Measurements from ENCODE around the gene SHFL.
A peak's percentile ranks its signal among the peaks of the same experiment; 100 is the strongest.

The SHFL gene

DNA sequence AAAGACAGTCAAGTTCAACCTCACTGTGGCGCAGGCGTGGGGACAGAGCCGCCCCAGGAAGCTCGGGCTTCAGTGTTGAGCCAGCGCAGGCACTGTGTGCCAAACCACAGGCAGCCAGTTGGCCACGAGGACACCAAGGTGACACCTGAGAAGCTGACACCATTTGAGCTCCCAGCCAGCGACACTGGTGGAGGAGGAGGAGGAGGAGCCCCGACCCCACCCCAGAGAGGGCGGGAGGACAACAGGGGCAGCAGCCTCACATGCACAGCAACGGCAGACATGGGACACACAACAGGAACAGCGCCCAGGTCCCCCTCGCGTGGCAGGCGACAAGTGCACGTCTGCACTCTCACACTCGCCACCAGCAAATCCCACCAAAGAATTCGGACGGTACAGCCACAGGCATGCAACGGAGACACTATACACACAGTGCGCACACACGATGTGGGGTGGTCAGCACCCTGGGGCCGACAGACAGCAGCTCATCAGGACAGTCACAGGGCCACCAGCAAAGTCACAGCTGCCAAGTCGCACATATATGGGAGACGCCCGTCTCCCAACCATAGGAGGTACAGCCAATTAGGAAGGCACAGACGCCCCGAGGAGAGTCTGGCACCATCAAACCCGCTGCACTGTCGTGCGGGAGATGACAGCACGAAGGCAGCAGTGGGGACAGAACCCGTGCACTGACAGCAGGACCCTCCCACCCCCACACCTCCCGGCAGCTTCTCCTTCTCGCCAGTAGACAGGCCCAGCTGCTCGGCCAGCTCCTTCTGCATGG lies 30.2 kb downstream of the SHFL start:
- H3K27me3 ChIP-seq (ENCODE audit: insufficient read depth, low read depth): no peaks in the 10 kb centered on the region
- no peak for TF ChIP-seq CTCF (conservative IDR thresholded peaks at IDR 0.05; ENCODE audit: low read depth, low read length)
- peaks cover 26% of the 10 kb centered on the region for H3K4me1 ChIP-seq (ENCODE audit: low read depth, poor library complexity, severe bottlenecking)
- H3K4me2 ChIP-seq: no peak overlapping the region
- H4K20me1 ChIP-seq (ENCODE audit: insufficient read depth): no peaks in the 10 kb centered on the region
- H3K36me3 ChIP-seq (ENCODE audit: insufficient read depth): 0 out of 2 replicates have a peak, but pooled peaks cover under 1% of the 10 kb centered on the region
- no peak overlapping the region for H3K9ac ChIP-seq
- no peak overlapping the region for H2AFZ ChIP-seq (ENCODE audit: low read depth)
- no peak overlapping the region for H3K27ac ChIP-seq
- H3K79me2 ChIP-seq (ENCODE audit: insufficient read depth, low read depth): peaks cover 12% of the 10 kb centered on the region; the same call in 1 of the 2 replicates
- H3K4me3 ChIP-seq (IDR thresholded peaks at IDR 0.05; ENCODE audit: insufficient read depth, low read depth, low read length): no peak overlapping the region

- H3K36me3 ChIP-seq (ENCODE audit: insufficient read depth): no peaks in the 10 kb centered on the region
- no peak overlapping the region for H3K27ac ChIP-seq
- H3K4me2 ChIP-seq: no peak overlapping the region
- no peak overlapping the region for H2AFZ ChIP-seq (ENCODE audit: low read depth)
- no peak overlapping the region for H3K9ac ChIP-seq
- no peaks in the 10 kb centered on the region for H3K27me3 ChIP-seq (ENCODE audit: insufficient read depth, low read depth)
- H3K4me1 ChIP-seq (ENCODE audit: low read depth, poor library complexity, severe bottlenecking): peaks cover 18% of the 10 kb centered on the region
- H4K20me1 ChIP-seq (ENCODE audit: insufficient read depth): no peaks in the 10 kb centered on the region
- no peak for TF ChIP-seq CTCF (conservative IDR thresholded peaks at IDR 0.05; ENCODE audit: low read depth, low read length)
- H3K4me3 ChIP-seq (IDR thresholded peaks at IDR 0.05; ENCODE audit: insufficient read depth, low read depth, low read length): no peak overlapping the region
- H3K79me2 ChIP-seq (ENCODE audit: insufficient read depth, low read depth): peaks cover 12% of the 10 kb centered on the region; the same call in 1 of the 2 replicates
Measured at GRCh38 chr19:10116866-10117616, 30.9 kb downstream of the SHFL start.

- TF ChIP-seq CTCF (conservative IDR thresholded peaks at IDR 0.05; ENCODE audit: low read depth, low read length): no peak
- Histone ChIP-seq H2AFZ (ENCODE audit: low read depth) (no peak overlapping the region), H3K27ac (no peak overlapping the region; the same call in 1 of the 2 replicates), H4K20me1 (ENCODE audit: insufficient read depth) (no peaks in the 10 kb centered on the region), H3K27me3 (ENCODE audit: insufficient read depth, low read depth) (no peaks in the 10 kb centered on the region), H3K36me3 (ENCODE audit: insufficient read depth) (no peaks in the 10 kb centered on the region), H3K79me2 (ENCODE audit: insufficient read depth, low read depth) (peaks cover 12% of the 10 kb centered on the region; the same call in 1 of the 2 replicates), H3K4me1 (ENCODE audit: low read depth, poor library complexity, severe bottlenecking) (peaks cover 2% of the 10 kb centered on the region), H3K4me3 (IDR thresholded peaks at IDR 0.05; ENCODE audit: insufficient read depth, low read depth, low read length) (no peak overlapping the region), H3K4me2 (peak overlapping the region; percentile 96), H3K9ac (peak overlapping the region; percentile 61; the same call in 1 of the 2 replicates)
Measured at GRCh38 chr19:10118960-10119359, 32.8 kb downstream of the SHFL start.

DNA sequence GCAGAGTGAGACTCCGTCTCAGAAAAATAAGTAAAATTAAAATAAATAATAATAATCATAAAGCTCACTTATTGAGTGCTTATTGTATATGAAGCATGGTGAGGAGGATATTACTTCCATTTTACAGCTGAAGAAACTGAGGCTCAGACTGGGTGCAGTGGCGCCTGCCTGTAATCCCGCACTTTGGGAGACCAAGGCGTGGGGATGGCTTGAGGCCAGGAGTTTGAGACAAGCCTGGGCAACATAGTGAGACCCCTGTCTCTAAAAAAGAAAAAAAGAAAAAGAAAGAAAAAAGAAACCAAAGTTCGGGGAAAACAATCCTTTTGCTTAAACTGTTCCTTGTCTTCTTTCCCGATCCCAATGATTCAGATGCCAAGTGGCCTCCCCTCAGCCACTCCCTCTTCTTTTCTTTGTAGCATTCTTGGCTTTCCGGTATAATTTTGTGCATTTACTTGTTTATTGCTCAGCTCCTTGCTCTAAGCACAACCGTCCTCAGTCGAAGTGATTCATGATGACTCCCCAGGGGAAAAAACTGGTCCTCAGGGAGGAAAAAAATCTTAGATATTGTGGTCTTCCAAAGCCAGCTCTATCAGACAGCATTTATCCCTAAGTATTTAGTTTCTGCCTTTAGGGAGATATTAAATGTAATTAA lies 34.5 kb downstream of the SHFL start:
- Histone ChIP-seq H3K36me3 (ENCODE audit: insufficient read depth) (no peaks in the 10 kb centered on the region), H2AFZ (ENCODE audit: low read depth) (no peak overlapping the region), H3K4me3 (IDR thresholded peaks at IDR 0.05; ENCODE audit: insufficient read depth, low read depth, low read length) (no peak overlapping the region), H4K20me1 (ENCODE audit: insufficient read depth) (no peaks in the 10 kb centered on the region), H3K27me3 (ENCODE audit: insufficient read depth, low read depth) (no peaks in the 10 kb centered on the region), H3K4me2 (0 out of 2 replicates have a peak overlapping the region, but pooled peaks have one; percentile 63), H3K27ac (no peak overlapping the region), H3K9ac (no peak overlapping the region), H3K4me1 (ENCODE audit: low read depth, poor library complexity, severe bottlenecking) (peaks cover 2% of the 10 kb centered on the region), H3K79me2 (ENCODE audit: insufficient read depth, low read depth) (peaks cover 12% of the 10 kb centered on the region; the same call in 1 of the 2 replicates)
- no peak for TF ChIP-seq CTCF (conservative IDR thresholded peaks at IDR 0.05; ENCODE audit: low read depth, low read length)
